ENCODE results near the gene C9orf152. TPM values are rescaled to one million over a fixed set of nuclear protein-coding genes. Genes with fewer than 3 reads are reported as not detected.
A peak's percentile ranks its signal among the peaks of the same experiment; 100 is the strongest.
"Not testable (repeated sequence)": the region's sequence is repeated elsewhere in the genome, so short reads cannot be mapped to it uniquely, and the experiment has no call there.

C9orf152 gene
- total RNA-seq, 1 donor from 2014 or later, result 0.30 TPM

GRCh38 chr9:110214586-110215355, 6.8 kb upstream of the C9orf152 start:
- DNase-seq, result no peak

- DNase-seq, result no peak
Observed at GRCh38 chr9:110214090-110214489, 6.1 kb upstream of the C9orf152 start.

- no peak for DNase-seq
Observed at GRCh38 chr9:110213413-110214044, 5.6 kb upstream of the C9orf152 start.

GRCh38 chr9:110207071-110207641, 803 bp downstream of the C9orf152 start:
- no peak for DNase-seq

DNA sequence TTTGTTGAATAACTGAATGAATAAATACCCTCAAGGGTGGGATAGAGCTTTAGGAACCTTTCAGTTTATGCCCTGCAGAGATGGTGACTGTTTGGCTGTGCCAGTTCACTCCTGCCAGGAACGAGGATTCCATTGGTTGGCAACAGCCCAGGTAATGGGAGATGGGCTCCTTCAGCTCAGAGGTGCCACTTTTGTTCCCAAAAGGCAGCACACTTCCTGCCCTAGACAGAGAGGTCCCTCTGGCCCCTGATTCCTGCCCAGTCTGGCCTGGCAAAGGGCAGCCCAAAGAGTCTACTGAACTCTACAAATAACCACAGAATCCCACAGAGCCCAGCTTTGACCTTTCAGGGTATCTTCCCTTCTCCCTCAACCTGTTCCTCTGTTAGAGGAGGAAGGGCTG, 1.6 kb downstream of the C9orf152 start:
- DNase-seq, result no peak

GRCh38 chr9:110205612-110206011, 2.3 kb downstream of the C9orf152 start:
- not testable (repeated sequence) for DNase-seq

GRCh38 chr9:110202232-110202631, 5.7 kb downstream of the C9orf152 start:
- DNase-seq, result no peak

DNA sequence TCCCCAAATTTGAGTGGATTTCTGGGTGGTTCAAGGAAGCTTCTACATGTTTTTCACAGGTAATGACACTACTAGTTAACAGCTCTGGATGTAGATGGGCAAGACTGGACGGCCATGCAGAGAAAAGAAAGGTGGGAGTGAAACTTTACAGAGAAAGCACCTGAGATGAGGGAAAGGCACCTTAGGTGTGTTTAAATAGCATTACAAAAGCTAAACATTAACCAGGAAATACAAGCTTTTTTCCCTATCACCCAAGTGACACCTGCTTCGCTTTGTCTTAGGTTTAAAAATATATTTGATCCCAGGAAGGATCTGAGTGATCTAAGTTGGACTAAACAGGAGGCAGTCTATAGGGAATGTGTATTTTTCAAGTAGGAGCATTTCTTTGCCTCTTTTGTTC, 8.3 kb downstream of the C9orf152 start:
- DNase-seq, result no peak

DNA sequence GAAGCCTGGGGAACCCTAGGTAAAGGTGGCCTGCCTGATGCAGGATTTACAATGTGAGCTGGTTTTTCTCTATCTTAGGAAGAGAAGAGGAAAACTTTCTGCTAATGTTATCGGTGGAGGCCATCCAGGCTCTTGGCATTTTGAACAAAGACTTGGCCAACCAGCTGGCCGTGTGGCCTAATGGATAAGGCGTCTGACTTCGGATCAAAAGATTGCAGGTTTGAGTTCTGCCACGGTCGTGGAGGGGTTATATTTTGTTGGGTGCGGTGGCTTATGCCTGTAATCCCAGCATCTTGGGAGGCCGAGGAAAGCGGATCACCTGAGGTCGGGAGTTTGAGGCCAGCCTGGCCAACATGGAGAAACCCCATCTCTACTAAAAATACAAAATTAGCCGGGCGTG, 9.6 kb downstream of the C9orf152 start:
- no peak for DNase-seq

- DNase-seq, result no peak
Observed at GRCh38 chr9:110197330-110198187, 10.4 kb downstream of the C9orf152 start.

DNA sequence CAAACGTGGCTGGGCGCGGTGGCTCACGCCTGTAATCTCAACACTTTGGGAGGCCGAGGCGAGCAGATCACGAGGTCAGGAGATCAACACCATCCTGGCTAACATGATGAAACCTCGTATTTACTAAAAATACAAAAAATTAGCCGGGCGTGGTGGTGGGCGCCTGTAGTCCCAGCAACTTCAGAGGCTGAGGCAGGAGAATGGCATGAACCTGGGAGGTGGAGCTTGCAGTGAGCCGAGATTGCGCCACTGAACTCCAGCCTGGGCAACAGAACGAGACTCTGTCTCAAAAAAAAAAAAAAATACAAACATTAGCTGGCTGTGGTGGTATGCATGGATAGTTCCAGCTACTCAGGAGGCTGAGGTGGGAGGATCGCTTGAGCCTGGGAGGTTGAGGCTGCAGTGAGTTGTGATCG, 11.9 kb downstream of the C9orf152 start:
- not testable (repeated sequence) for DNase-seq

- peak; percentile 96 for DNase-seq
Observed at GRCh38 chr9:110192531-110193261, 15.3 kb downstream of the C9orf152 start.

DNA sequence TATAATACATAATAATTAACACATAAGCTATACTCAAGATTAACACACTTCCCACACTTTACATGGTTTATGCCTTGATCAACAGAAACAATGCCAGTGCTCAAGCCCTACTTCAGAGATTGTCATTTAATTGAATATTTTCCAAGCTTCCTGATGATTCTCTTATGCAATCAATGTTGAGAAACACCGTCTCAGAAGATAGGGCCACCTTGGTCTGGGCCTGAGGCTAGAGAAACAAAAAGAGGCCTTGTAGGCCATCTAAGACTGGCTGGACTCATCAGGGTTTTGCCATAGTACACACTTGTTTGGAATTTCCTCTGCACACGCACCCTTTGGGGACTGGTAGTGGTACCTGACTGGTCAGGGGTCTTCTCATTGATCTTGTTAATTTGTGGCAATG, 16.3 kb downstream of the C9orf152 start:
- DNase-seq, result no peak

DNA sequence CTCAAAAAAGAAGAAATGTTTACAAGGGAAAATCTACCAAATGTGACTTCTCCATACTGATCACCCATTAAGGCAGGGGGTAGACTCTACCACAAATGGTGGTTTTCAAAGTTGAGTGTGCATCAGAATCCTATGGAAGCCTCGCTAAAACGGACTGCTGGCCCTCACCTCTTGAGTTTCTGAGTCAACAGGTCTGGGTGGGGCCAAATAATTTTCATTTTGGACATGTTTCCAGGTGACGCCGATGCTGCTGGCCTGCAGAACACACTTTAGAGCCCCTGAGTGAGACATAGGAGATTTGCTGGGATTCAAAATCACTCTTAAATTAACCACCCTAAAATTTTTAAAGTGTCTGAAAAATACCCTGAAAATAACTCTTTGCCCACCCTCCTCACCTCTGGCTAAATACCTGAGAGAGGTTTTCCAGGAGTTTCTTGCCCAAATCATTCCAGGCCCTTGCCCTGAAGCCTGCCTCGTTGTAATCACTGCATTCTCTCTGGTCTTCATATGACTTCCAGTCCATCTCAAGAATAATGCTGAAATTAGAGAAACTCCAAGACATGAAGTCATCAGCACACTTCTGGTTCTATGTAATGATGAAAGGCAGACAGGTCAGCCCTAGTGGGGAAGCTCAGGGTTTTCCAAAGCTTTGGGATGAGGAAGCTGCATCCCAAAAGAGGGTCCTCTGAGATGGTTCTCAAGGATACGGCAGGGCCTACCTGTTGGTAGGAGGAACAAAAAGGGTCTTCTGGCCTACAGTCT, 18.2 kb downstream of the C9orf152 start:
- DNase-seq, result no peak

- DNase-seq, result peak; percentile 44
Observed at GRCh38 chr9:110188991-110189390, 19.0 kb downstream of the C9orf152 start.

- no peak for DNase-seq
Observed at GRCh38 chr9:110188101-110188500, 19.9 kb downstream of the C9orf152 start.

GRCh38 chr9:110187126-110187525, 20.8 kb downstream of the C9orf152 start:
- DNase-seq, result no peak

- no peak for DNase-seq
Observed at GRCh38 chr9:110186254-110186653, 21.7 kb downstream of the C9orf152 start.

- no peak for DNase-seq
Observed at GRCh38 chr9:110185806-110186205, 22.2 kb downstream of the C9orf152 start.

GRCh38 chr9:110183208-110184145, 24.5 kb downstream of the C9orf152 start:
- peak; percentile 59 for DNase-seq

Data from skin of body (tissue), 2 donors.